Activated naive CD4-positive, alpha-beta T cell treated with anti-CD3 and anti-CD28 coated beads, Interleukin-2, amount 50 U/mL, for 24 hours (primary cell): ENCODE measurements around the gene FAM131C.
"Not testable (repeated sequence)": the region's sequence is repeated elsewhere in the genome, so short reads cannot be mapped to it uniquely, and the experiment has no call there.

Experiments
- H3K27ac Mint-ChIP-seq: one replicate; pipeline ENCODE4 v1.8.0; 2021; ENCODE audit warnings: mild to moderate bottlenecking, mixed read lengths
- H3K27me3 Mint-ChIP-seq: one replicate; pipeline ENCODE4 v1.8.0; 2021; ENCODE audit warnings: mixed read lengths
- H3K36me3 Mint-ChIP-seq: one replicate; pipeline ENCODE4 v1.8.0; 2021; ENCODE audit warnings: mixed read lengths
- H3K4me1 Mint-ChIP-seq: one replicate; pipeline ENCODE4 v1.8.0; 2021; ENCODE audit warnings: mixed read lengths
- H3K4me3 Mint-ChIP-seq: one replicate; pipeline ENCODE4 v1.8.0; 2021; ENCODE audit warnings: mild to moderate bottlenecking, mixed read lengths
- H3K9me3 Mint-ChIP-seq: one replicate; pipeline ENCODE4 v1.8.0; 2021; ENCODE audit warnings: mixed read lengths

The FAM131C gene

GRCh38 chr1:16043521-16043920, 29.9 kb downstream of the FAM131C start, which contains the start of gene CLCNKB:
Gene CLCNKB (plus strand): TSS chr1:16043782. CDS start chr1:16044493, 711 bp downstream.
- no peaks in the 10 kb centered on the region for H3K4me1 Mint-ChIP-seq
- H3K9me3 Mint-ChIP-seq, result no peaks in the 10 kb centered on the region
- no peaks in the 10 kb centered on the region for H3K27me3 Mint-ChIP-seq
- no peak within 1 kb of the TSS for H3K4me3 Mint-ChIP-seq
- no peak within 1 kb of the TSS for H3K27ac Mint-ChIP-seq
- H3K36me3 Mint-ChIP-seq, result no peaks in the 10 kb centered on the region

- not testable (repeated sequence) for H3K4me3 Mint-ChIP-seq, H3K9me3 Mint-ChIP-seq, H3K4me1 Mint-ChIP-seq, H3K27ac Mint-ChIP-seq, H3K27me3 Mint-ChIP-seq, H3K36me3 Mint-ChIP-seq
Measured at GRCh38 chr1:16042654-16043053, 30.8 kb downstream of the FAM131C start.

GRCh38 chr1:16042096-16042495, 31.4 kb downstream of the FAM131C start:
- no peak overlapping the region for H3K27ac Mint-ChIP-seq
- H3K4me3 Mint-ChIP-seq, result no peak overlapping the region
- no peaks in the 10 kb centered on the region for H3K36me3 Mint-ChIP-seq
- H3K4me1 Mint-ChIP-seq, result no peaks in the 10 kb centered on the region
- H3K27me3 Mint-ChIP-seq, result no peaks in the 10 kb centered on the region
- H3K9me3 Mint-ChIP-seq, result no peaks in the 10 kb centered on the region

GRCh38 chr1:16041200-16041599, 32.3 kb downstream of the FAM131C start:
- Mint-ChIP-seq H3K4me3 (no peak overlapping the region), H3K9me3 (no peaks in the 10 kb centered on the region), H3K27me3 (no peaks in the 10 kb centered on the region), H3K4me1 (no peaks in the 10 kb centered on the region), H3K27ac (no peak overlapping the region), H3K36me3 (no peaks in the 10 kb centered on the region)

GRCh38 chr1:16039871-16040270, 33.6 kb downstream of the FAM131C start:
- H3K9me3 Mint-ChIP-seq, H3K27me3 Mint-ChIP-seq, H3K4me3 Mint-ChIP-seq, H3K36me3 Mint-ChIP-seq, H3K4me1 Mint-ChIP-seq, H3K27ac Mint-ChIP-seq: not testable (repeated sequence)

- no peak overlapping the region for H3K27ac Mint-ChIP-seq
- H3K4me3 Mint-ChIP-seq, result no peak overlapping the region
- no peaks in the 10 kb centered on the region for H3K4me1 Mint-ChIP-seq
- H3K27me3 Mint-ChIP-seq, result no peaks in the 10 kb centered on the region
- H3K36me3 Mint-ChIP-seq, result no peaks in the 10 kb centered on the region
- no peaks in the 10 kb centered on the region for H3K9me3 Mint-ChIP-seq
Measured at GRCh38 chr1:16038620-16038912, 34.9 kb downstream of the FAM131C start.

- H3K36me3 Mint-ChIP-seq, H3K9me3 Mint-ChIP-seq, H3K27me3 Mint-ChIP-seq, H3K27ac Mint-ChIP-seq, H3K4me1 Mint-ChIP-seq, H3K4me3 Mint-ChIP-seq: not testable (repeated sequence)
Measured at GRCh38 chr1:16036461-16036860, 37.0 kb downstream of the FAM131C start.

- H3K4me1 Mint-ChIP-seq, result not testable (repeated sequence)
Measured at GRCh38 chr1:16033103-16033632, 40.3 kb downstream of the FAM131C start.

GRCh38 chr1:16032388-16033102, 40.9 kb downstream of the FAM131C start:
- Mint-ChIP-seq H3K4me3 (no peak overlapping the region), H3K27me3 (peaks cover 8% of the 10 kb centered on the region), H3K4me1 (no peaks in the 10 kb centered on the region), H3K9me3 (no peaks in the 10 kb centered on the region), H3K27ac (no peak overlapping the region), H3K36me3 (no peaks in the 10 kb centered on the region)

More at GRCh38 chr1:16033103-16033632, 40.3 kb downstream of the FAM131C start:
- not testable (repeated sequence) for H3K27me3 Mint-ChIP-seq, H3K9me3 Mint-ChIP-seq, H3K36me3 Mint-ChIP-seq, H3K27ac Mint-ChIP-seq, H3K4me3 Mint-ChIP-seq

- Mint-ChIP-seq H3K9me3 (no peaks in the 10 kb centered on the region), H3K4me3 (no peak overlapping the region), H3K27me3 (peaks cover 8% of the 10 kb centered on the region)
Measured at GRCh38 chr1:16031551-16031950, 41.9 kb downstream of the FAM131C start.

GRCh38 chr1:16029288-16029687, 44.2 kb downstream of the FAM131C start:
- no peaks in the 10 kb centered on the region for H3K4me1 Mint-ChIP-seq
- H3K9me3 Mint-ChIP-seq, result no peaks in the 10 kb centered on the region
- no peaks in the 10 kb centered on the region for H3K36me3 Mint-ChIP-seq
- no peak overlapping the region for H3K27ac Mint-ChIP-seq
- H3K27me3 Mint-ChIP-seq, result peaks cover 8% of the 10 kb centered on the region
- no peak overlapping the region for H3K4me3 Mint-ChIP-seq

More at GRCh38 chr1:16031551-16031950, 41.9 kb downstream of the FAM131C start:
- Mint-ChIP-seq H3K36me3 (no peaks in the 10 kb centered on the region), H3K4me1 (no peaks in the 10 kb centered on the region), H3K27ac (no peak overlapping the region)

GRCh38 chr1:16029003-16029268, 44.5 kb downstream of the FAM131C start:
- not testable (repeated sequence) for H3K36me3 Mint-ChIP-seq, H3K4me1 Mint-ChIP-seq, H3K9me3 Mint-ChIP-seq, H3K27ac Mint-ChIP-seq, H3K4me3 Mint-ChIP-seq, H3K27me3 Mint-ChIP-seq

GRCh38 chr1:16028237-16029002, 45.0 kb downstream of the FAM131C start:
- H3K27me3 Mint-ChIP-seq, result peaks cover 8% of the 10 kb centered on the region
- H3K36me3 Mint-ChIP-seq, result no peaks in the 10 kb centered on the region
- no peak overlapping the region for H3K4me3 Mint-ChIP-seq
- H3K4me1 Mint-ChIP-seq, result no peaks in the 10 kb centered on the region
- no peak overlapping the region for H3K27ac Mint-ChIP-seq
- H3K9me3 Mint-ChIP-seq, result no peaks in the 10 kb centered on the region

- Mint-ChIP-seq H3K4me3 (peak overlapping the region; percentile 38), H3K27me3 (peaks cover 8% of the 10 kb centered on the region), H3K36me3 (no peaks in the 10 kb centered on the region), H3K27ac (no peak overlapping the region), H3K9me3 (no peaks in the 10 kb centered on the region), H3K4me1 (no peaks in the 10 kb centered on the region)
Measured at GRCh38 chr1:16026723-16027484, 46.5 kb downstream of the FAM131C start.

GRCh38 chr1:16026302-16026701, 47.1 kb downstream of the FAM131C start:
- not testable (repeated sequence) for H3K9me3 Mint-ChIP-seq, H3K36me3 Mint-ChIP-seq, H3K4me3 Mint-ChIP-seq, H3K27ac Mint-ChIP-seq, H3K4me1 Mint-ChIP-seq, H3K27me3 Mint-ChIP-seq

GRCh38 chr1:16023050-16023653, 50.3 kb downstream of the FAM131C start:
- no peak overlapping the region for H3K4me3 Mint-ChIP-seq
- H3K27ac Mint-ChIP-seq, result no peak overlapping the region
- H3K9me3 Mint-ChIP-seq, result no peaks in the 10 kb centered on the region
- H3K4me1 Mint-ChIP-seq, result no peaks in the 10 kb centered on the region
- H3K27me3 Mint-ChIP-seq, result peaks cover 2% of the 10 kb centered on the region
- no peaks in the 10 kb centered on the region for H3K36me3 Mint-ChIP-seq
